Esophagus (tissue), 2 donors: ENCODE measurements around the gene STX12. TPM values are rescaled to one million over a fixed set of nuclear protein-coding genes. Genes with fewer than 3 reads are reported as not detected.

Experiments used
- H3K27ac ChIP-seq, 2 donors: one replicate each; pipeline ENCODE4 v1.5.1; 2013; ENCODE audit warnings: low read depth in 2 of 2, mild to moderate bottlenecking in 2 of 2, inconsistent platforms in 1 of 2, low read length in 1 of 2, moderate library complexity in 1 of 2
- H3K27me3 ChIP-seq, 2 donors: one replicate each; pipeline ENCODE4 v1.6.1; 2013; ENCODE audit warnings: low read length in 2 of 2, control low read depth in 1 of 2, mild to moderate bottlenecking in 1 of 2; ENCODE audit not compliant: insufficient read depth in 2 of 2, control insufficient read depth in 1 of 2
- H3K36me3 ChIP-seq, 2 donors: one replicate each; pipeline ENCODE4 v1.6.1; 2013; ENCODE audit warnings: low read length in 1 of 2; ENCODE audit not compliant: control insufficient read depth in 2 of 2, insufficient read depth in 2 of 2
- H3K4me1 ChIP-seq, 2 donors: one replicate each; pipeline ENCODE4 v1.6.1; 2013; ENCODE audit warnings: low read length in 1 of 2; ENCODE audit not compliant: control insufficient read depth in 2 of 2, insufficient read depth in 2 of 2
- H3K4me3 ChIP-seq, 2 donors: one replicate each; pipeline ENCODE4 v1.5.1; 2013; ENCODE audit warnings: low read length in 2 of 2, mild to moderate bottlenecking in 2 of 2, low read depth in 1 of 2, moderate library complexity in 1 of 2
- H3K9me3 ChIP-seq, 2 donors: one replicate each; pipeline ENCODE4 v1.6.1; 2013; ENCODE audit warnings: mild to moderate bottlenecking in 2 of 2, low read depth in 1 of 2, low read length in 1 of 2, moderate library complexity in 1 of 2; ENCODE audit not compliant: control insufficient read depth in 2 of 2, insufficient read depth in 1 of 2
- WGBS, 2 donors: extraction: QIAGEN DNeasy Blood & Tissue Kit; methylation state at CpG; one replicate each; pipeline ENCODE4 v1.1.7; 2013; 5-methylcytosine and 5-hydroxymethylcytosine counted together
- polyA plus RNA-seq, 2 donors: library from polyadenylated mRNA; stranded (reverse); fragments of 200-250 nt; gene quantifications; one replicate each; pipeline ENCODE4 v1.2.3, GENCODE V29; 2013
- donor health status: healthy with polysubstance abuse.
- donor health status: Bipolar disorder and iron deficiency.

STX12 gene
- 10 to 100 TPM; 23.7 to 27.5 TPM for polyA plus RNA-seq

DNA sequence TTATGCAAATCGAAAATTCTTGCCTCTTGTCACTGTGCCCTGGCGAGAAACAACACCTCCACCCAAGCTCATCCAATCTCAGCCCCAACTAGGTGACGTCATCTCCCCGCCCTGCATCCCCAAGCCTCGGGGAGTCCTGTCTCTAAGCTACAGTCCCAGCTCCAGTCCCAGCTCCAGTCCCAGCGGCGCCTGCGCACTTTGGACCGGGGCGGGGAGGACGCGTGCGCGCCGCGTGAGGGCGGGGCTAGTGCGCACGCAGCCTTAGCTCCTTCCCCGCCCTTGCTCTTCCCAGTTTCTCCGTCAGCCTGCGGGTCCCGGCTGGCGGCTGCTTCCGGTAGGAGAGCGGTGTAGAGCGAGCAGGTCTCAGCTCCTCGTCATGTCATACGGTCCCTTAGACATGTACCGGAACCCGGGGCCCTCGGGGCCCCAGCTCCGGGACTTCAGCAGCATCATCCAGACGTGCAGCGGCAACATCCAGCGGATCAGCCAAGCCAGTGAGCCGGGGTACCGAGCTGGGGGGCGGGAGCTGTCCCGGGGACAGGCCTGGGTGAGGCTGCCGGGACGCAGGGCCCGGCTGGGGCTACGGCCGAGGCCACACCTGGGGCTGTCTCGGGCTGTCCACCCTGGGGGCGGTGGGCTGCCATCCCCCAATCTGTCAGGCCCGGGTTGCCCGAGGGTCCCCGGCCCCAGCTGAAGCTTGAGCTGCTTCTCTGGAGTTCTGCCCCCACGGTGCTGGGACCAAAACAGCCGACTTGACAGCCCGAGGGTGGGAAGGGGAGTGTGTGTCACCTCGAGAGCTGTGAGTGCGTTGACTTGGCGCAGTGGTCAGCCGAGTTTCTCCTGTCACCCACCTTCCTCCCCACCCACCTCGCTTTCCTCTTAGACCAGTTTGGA lies at the start of gene STX12:
TSS of gene STX12 (plus strand) at position 288 of the 894 bp plus-strand sequence. CDS start at position 377, 89 bp downstream.
- H3K4me3 ChIP-seq: peak within 1 kb of the TSS; percentile 82 to 93
- WGBS, 2 donors: 0% methylated on average over 55 to 58 of the region's 58 CpGs
- no peaks in the 10 kb centered on the region for H3K4me1 ChIP-seq

DNA sequence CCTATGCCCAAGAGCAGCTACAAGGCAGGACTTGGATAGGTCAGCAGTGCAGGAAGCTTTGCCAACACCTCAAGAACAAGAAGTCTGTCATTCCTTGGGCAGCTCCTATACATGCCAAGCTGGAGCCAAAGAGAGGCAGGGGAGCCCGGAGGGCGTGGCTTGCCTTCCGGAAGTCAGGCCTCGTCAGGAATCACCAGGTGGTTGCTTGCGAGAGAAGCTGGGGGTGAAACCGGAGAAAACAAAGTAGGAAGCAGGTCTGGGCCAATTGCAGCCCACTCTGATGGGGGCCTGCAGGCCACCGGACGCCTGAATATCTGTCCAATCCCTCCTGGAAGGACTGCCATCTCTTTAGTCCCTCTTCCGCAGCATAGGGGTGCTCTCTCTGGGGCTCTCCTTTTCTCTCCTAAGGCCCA lies 48.1 kb upstream of the STX12 start:
- Histone ChIP-seq H3K4me3 (peak overlapping the region; percentile 37 to 44), H3K36me3 (no peaks in the 10 kb centered on the region), H3K4me1 (peaks cover 2 to 3% of the 10 kb centered on the region in 2 donors), H3K27ac (peak overlapping the region; percentile 79 to 91), H3K9me3 (no peaks in the 10 kb centered on the region), H3K27me3 (no peaks in the 10 kb centered on the region)
- WGBS, 2 donors: 51 to 53% methylated on average over 9 of the region's 9 CpGs

More for the DNA sequence above, at the start of gene STX12:
- Histone ChIP-seq H3K27ac (peak within 1 kb of the TSS; percentile 95 to 98), H3K9me3 (no peaks in the 10 kb centered on the region), H3K36me3 (no peaks in the 10 kb centered on the region), H3K27me3 (no peaks in the 10 kb centered on the region)

DNA sequence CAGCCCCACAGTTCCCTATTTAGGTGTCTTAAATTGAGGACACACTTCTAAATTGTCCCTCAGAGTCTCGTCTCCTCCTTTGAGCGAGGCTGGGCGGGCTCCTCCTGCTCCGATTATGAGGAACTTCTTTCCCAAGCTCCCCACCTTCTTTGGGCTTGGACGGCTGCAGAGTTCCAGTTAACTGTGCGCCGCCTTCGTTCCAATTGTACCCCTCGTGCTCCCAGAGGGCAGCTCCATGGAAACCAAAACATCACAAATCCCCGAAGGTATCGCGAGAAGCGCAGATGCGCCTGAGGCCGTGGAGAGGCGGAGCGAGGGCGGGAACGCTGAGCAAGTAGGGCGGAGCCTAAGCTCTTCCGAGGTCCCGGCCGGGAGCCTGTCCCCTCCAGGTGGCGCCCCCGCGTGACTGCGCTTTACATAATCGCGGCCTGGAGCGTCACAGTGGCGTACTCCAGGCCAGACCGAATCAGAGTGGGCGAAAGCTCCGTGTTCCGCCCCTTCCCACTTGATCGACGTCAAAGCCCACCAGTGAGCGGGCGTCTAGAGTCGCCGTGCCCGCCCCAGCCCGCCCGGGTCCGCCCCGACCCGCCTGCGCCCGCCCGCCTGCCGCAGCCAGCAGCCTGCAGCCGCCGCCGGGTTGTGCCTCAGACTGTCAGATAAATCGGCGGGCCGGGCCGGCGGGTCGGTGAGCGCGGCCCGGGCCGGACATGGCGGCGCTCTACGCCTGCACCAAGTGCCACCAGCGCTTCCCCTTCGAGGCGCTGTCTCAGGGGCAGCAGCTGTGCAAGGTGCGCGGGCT lies 47.4 kb upstream of the STX12 start, which contains the start of gene FAM76A:
TSS of gene FAM76A (plus strand) at position 588 of the 799 bp plus-strand sequence. CDS start at position 708, 120 bp downstream.
- Histone ChIP-seq H3K36me3 (no peaks in the 10 kb centered on the region), H3K4me3 (peak within 1 kb of the TSS; percentile 76 to 79), H3K27ac (peak within 1 kb of the TSS; percentile 79 to 91), H3K4me1 (peaks cover 2 to 3% of the 10 kb centered on the region in 2 donors), H3K9me3 (no peaks in the 10 kb centered on the region), H3K27me3 (no peaks in the 10 kb centered on the region)
- WGBS, 2 donors: 1 to 2% methylated on average over 56 to 72 of the region's 72 CpGs

DNA sequence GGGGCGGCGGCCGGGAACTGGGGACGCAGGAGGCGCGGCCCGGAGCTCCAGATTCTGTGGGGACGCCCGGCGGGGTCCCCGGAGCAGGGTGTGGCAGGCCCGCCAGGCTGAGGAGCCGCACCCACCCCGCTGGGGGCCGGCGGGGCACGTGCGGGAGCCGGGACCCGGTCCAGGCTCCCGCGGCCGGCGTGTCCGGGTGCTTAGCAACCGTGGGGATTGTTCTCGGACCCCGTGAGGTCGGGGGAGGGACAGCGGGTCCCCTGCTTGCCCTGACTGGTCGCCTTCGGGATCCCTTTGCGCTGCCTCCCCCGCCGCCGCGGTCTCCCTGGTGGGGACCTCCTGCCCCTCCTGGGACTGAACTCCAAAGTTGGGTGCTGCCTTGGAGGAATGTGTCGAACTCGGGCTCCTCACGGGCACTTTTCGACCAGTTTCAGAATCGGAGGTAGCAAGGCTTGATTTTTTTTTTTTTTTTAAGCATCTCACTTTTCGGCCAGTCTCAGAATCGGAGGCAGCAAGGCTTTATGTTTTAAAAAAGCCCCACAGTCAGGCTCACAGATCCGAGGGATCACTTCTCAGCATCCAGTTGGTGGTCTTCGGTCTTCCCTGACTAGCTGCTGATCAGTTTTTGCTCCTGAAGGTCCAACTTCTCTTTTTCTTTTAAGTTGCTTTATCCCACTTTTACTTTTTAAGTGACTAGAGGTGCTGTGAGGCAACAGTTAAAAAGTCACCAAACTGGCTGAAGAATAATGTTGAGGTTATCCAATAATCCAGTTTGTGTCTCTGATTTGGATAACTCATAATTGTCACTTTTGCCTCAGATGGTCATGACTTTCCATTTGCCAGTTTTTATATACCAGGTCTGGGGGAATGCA lies 46.6 kb upstream of the STX12 start:
- Histone ChIP-seq H3K36me3 (no peaks in the 10 kb centered on the region), H3K9me3 (no peaks in the 10 kb centered on the region), H3K27ac (peak overlapping the region; percentile 78 to 91), H3K27me3 (no peaks in the 10 kb centered on the region), H3K4me3 (peak overlapping the region; percentile 76 to 79), H3K4me1 (peaks cover 2 to 3% of the 10 kb centered on the region in 2 donors)
- WGBS, 2 donors: 0 to 1% methylated on average over 38 to 46 of the region's 46 CpGs

DNA sequence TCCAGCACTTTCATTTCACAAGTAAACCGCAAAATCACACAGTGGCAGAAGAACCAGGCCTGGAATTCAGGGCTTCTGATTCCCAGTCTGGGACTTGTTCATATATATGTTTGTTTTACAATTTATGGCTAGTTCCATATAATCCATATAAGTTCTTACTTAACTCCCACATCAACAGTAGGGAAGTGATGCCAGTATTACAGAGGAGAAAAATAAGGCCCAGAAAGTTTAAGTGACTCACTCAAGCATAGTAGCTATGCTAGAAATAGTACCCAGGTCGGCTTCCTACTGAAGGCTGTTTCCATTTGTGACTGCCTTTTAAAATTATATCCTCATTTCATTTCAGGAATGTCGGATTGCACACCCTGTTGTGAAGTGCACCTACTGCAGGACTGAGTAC lies 45.9 kb upstream of the STX12 start:
- WGBS, 2 donors: 67 to 69% methylated on average over 3 of the region's 3 CpGs
- Histone ChIP-seq H3K36me3 (no peaks in the 10 kb centered on the region), H3K27ac (no peak overlapping the region), H3K4me1 (peaks cover 2 to 3% of the 10 kb centered on the region in 2 donors), H3K9me3 (no peaks in the 10 kb centered on the region), H3K27me3 (no peaks in the 10 kb centered on the region), H3K4me3 (peak overlapping the region in 1 of 2 donors; percentile 79)

DNA sequence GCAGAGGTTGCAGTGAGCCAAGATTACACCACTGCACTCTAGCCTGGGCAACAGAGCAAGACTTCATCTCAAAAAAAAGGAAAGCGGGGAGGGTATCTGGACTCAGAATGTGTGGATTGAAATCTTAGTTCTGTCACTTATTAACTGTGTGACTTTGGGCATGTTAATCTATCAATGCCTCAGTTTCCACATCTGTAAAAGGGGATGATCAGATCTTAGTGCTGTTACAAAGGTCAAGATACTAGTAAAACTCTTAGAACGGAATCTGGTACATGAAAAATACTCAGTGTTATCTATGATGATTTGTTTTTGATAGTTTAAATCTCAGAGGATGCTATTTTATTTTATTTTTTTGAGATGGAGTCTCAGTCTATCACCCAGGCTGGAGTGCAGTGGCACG lies 36.8 kb upstream of the STX12 start:
- H3K4me3 ChIP-seq: no peak overlapping the region
- no peaks in the 10 kb centered on the region for H3K4me1 ChIP-seq
- H3K9me3 ChIP-seq: no peaks in the 10 kb centered on the region
- WGBS, 2 donors: 92 to 99% methylated on average over 3 of the region's 3 CpGs
- H3K27me3 ChIP-seq: no peaks in the 10 kb centered on the region
- no peak overlapping the region for H3K27ac ChIP-seq
- peaks cover 0 to 10% of the 10 kb centered on the region in 2 donors for H3K36me3 ChIP-seq

DNA sequence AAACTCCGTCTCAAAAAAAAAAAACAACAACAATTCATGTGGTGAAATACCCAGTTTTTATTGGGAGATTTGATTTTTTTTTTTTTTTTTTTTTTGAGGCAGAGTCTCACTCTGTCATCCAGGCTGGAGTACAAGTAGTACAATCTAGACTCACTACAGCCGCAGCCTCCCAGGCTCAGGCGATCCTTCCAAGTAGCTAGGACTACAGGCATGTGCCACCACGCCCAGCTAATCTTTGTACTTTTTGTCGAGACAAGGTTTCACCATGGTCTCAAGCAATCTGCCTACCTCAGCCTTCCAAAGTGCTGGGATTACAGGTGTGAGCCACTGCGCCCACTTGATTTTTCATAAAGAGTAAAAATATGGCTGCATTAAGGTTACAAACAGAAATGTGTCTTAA lies 31.9 kb upstream of the STX12 start:
- Histone ChIP-seq H3K27me3 (no peaks in the 10 kb centered on the region), H3K9me3 (no peaks in the 10 kb centered on the region), H3K27ac (no peak overlapping the region), H3K36me3 (peaks cover 0 to 10% of the 10 kb centered on the region in 2 donors), H3K4me1 (no peaks in the 10 kb centered on the region), H3K4me3 (no peak overlapping the region)
- WGBS, 2 donors: 85 to 88% methylated on average over 6 of the region's 6 CpGs

DNA sequence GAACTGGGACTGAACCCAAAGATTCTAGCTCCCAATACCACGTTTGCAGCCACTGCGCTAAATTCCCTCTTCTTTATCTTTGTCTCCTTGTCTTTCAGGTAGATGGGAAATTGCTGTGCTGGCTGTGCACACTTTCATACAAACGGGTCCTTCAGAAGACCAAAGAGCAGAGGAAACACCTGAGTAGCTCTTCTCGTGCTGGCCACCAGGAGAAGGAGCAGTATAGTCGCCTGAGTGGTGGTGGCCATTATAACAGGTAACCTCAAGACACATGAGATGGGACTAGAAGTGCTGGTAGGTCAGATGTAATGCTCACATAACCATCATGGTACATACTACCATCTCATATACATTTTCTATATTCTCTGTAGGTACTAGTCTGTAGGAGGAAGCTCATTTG lies 28.5 kb upstream of the STX12 start:
- H3K9me3 ChIP-seq: no peaks in the 10 kb centered on the region
- H3K36me3 ChIP-seq: peaks cover 0 to 8% of the 10 kb centered on the region in 2 donors
- WGBS, 2 donors: 87 to 88% methylated on average over 5 of the region's 5 CpGs
- no peaks in the 10 kb centered on the region for H3K4me1 ChIP-seq
- H3K27ac ChIP-seq: no peak overlapping the region
- no peaks in the 10 kb centered on the region for H3K27me3 ChIP-seq
- no peak overlapping the region for H3K4me3 ChIP-seq

DNA sequence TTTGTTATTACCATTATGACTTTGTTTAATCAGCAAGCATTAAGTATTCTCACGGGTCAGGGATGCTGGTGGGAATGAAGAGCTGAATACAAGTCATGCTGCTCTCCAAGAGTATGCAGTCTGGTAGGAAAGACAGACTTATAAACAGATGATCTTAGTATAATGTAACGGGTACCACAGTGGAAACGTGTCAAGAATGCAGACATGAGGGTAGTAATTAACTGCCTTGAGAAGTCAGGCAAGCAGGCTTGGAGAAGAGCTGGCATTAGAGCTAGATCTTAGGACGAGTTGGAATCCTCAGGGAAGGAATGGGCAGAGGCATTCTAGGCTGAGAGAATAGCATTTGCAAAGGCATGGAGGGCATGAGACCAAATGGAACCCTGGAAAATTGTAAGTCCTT lies 27.6 kb upstream of the STX12 start:
- Histone ChIP-seq H3K4me1 (no peaks in the 10 kb centered on the region), H3K9me3 (no peaks in the 10 kb centered on the region), H3K27ac (no peak overlapping the region), H3K36me3 (peaks cover 8 to 11% of the 10 kb centered on the region in 2 donors), H3K4me3 (no peak overlapping the region), H3K27me3 (no peaks in the 10 kb centered on the region)
- WGBS, 2 donors: 83 to 89% methylated on average over 4 of the region's 4 CpGs
